ENCODE results near the gene CELF2.

- TF ChIP-seq CTCF (IDR thresholded peaks at IDR 0.05), result peak; percentile 51 to 70 (median 66)
- no peak for TF ChIP-seq POLR2A (IDR thresholded peaks at IDR 0.05)
These were observed 18.8 kb downstream of the CELF2 start for GRCh38 chr10:11036424-11037011.
